Esophagus muscularis mucosa (tissue), 4 donors: Measurements from ENCODE around the gene OGFOD2. TPM values are rescaled to one million over a fixed set of nuclear protein-coding genes. Genes with fewer than 3 reads are reported as not detected.

ENCODE experiments used
- DNase-seq: peaks from one replicate; pipeline ENCODE4 v3.0.0-alpha.2; 2017; ENCODE audit errors: extremely low spot score
- H3K27ac ChIP-seq, 4 donors: fragments of 200-600 bp; sonication (generic); replicated peaks in 1 of 4; 1 replicate in 3 of 4; 2 replicates in 1 of 4; pipeline ENCODE4 v1.5.1; 2016 to 2019; ENCODE audit warnings: mild to moderate bottlenecking in 1 of 4
- H3K27me3 ChIP-seq, 4 donors: fragments of 200-600 bp; sonication (generic); one replicate each; pipeline versions ENCODE4 v1.5.1 to v1.6.0; 2016 to 2019
- H3K36me3 ChIP-seq, 4 donors: fragments of 200-600 bp; sonication (generic); one replicate each; pipeline ENCODE4 v1.5.1; 2016 to 2019
- H3K4me1 ChIP-seq, 4 donors: fragments of 200-600 bp; sonication (generic); one replicate each; pipeline ENCODE4 v1.5.1; 2016 to 2019
- H3K4me3 ChIP-seq, 4 donors: fragments of 200-600 bp; sonication (generic); 1 replicate in 2 of 4; 2 replicates in 2 of 4; pipeline ENCODE4 v1.5.1; 2016 to 2019; ENCODE audit warnings: mild to moderate bottlenecking in 4 of 4, moderate library complexity in 1 of 4
- H3K9me3 ChIP-seq, 4 donors: fragments of 200-600 bp; sonication (generic); 1 replicate in 3 of 4; 2 replicates in 1 of 4; pipeline ENCODE4 v1.5.1; 2016 to 2019
- CTCF ChIP-seq, 3 experiments: fragments of 200-600 bp in 2 of 3; fragments of 450-650 bp in 1 of 3; sonication (generic) in 2 of 3; IDR thresholded peaks; one replicate each; pipeline ENCODE4 v1.5.1; 2017 to 2019; ENCODE audit warnings: antibody characterized with exemption in 3 of 3, mild to moderate bottlenecking in 2 of 3, moderate library complexity in 1 of 3
- EP300 ChIP-seq: sonication (generic); formaldehyde crosslinking; IDR thresholded peaks from one replicate; pipeline ENCODE4 v1.6.1; 2017; ENCODE audit warnings: antibody characterized with exemption
- POLR2A ChIP-seq: fragments of 450-650 bp; IDR thresholded peaks from one replicate; pipeline ENCODE4 v1.6.1; 2017; ENCODE audit warnings: antibody characterized with exemption, moderate library complexity, mild to moderate bottlenecking, low read depth
- POLR2AphosphoS5 ChIP-seq, 2 donors: sonication (generic); formaldehyde crosslinking; IDR thresholded peaks; one replicate each; pipeline ENCODE4 v1.6.1; 2017; ENCODE audit warnings: antibody characterized with exemption in 2 of 2
- WGBS: methylation state at CpG from one replicate; pipeline ENCODE4 v1.1.5; 2018; 5-methylcytosine and 5-hydroxymethylcytosine counted together
- intact Hi-C: fragments of 100-400 bp; cut with DNase I; formaldehyde crosslinking; loops from one replicate; pipeline ENCODE4 v1.15.1; 2023
- total RNA-seq, 4 donors: library from RNA; depleted of rRNA; stranded (reverse); fragments of >200 nt; gene quantifications; one replicate each; pipeline versions ENCODE4 v1.1.0 to v1.2.1, GENCODE V29; 2016

OGFOD2 gene
- total RNA-seq, 4 donors from 2014 or later = 5.6 to 15.3 (median 8.6) TPM

DNA sequence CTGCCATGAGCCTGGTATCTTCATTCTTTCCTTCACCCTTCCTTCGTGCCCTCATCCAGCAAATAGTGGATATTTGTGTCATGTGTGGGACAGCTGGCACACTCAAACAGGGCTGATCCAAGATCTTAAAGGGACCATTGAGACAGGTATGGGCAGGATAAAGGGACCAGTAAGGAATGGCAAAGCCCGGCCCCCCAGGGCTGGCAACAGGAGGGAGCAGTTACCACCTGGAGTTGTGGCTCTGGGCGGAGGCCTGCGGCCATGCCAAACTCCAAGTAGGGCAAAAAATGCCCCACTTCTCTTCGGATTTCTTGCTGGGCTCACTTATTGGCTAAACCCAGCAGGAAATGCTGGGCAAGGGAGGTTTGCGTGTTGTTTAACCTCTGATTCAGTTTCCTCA is 2.1 kb downstream of the OGFOD2 start:
- TF ChIP-seq POLR2A = no peak
- TF ChIP-seq CTCF (IDR thresholded peaks at IDR 0.05) = no peak
- no peak for TF ChIP-seq EP300
- no peak for TF ChIP-seq POLR2AphosphoS5 (IDR thresholded peaks at IDR 0.05)
- H3K9me3 ChIP-seq = no peaks in the 10 kb centered on the region
- 86% methylated on average over 6 of the region's 6 CpGs for WGBS
- no peak overlapping the region for H3K4me3 ChIP-seq
- intact Hi-C loops = loop anchor here (10.0 kb wide), 1 partner anchor 178 kb away; the partner anchor contains the start of gene PITPNM2
- no peak overlapping the region for H3K27ac ChIP-seq
- H3K4me1 ChIP-seq = peaks cover 45 to 71% (median 61%) of the 10 kb centered on the region in 4 donors
- no peak for DNase-seq
- H3K36me3 ChIP-seq = peaks cover 0 to 29% (median 14%) of the 10 kb centered on the region in 4 donors
- no peaks in the 10 kb centered on the region for H3K27me3 ChIP-seq

GRCh38 chr12:122977655-122978392 is 2.8 kb downstream of the OGFOD2 start:
- Histone ChIP-seq H3K27ac (no peak overlapping the region), H3K36me3 (peaks cover 0 to 35% (median 19%) of the 10 kb centered on the region in 4 donors), H3K9me3 (no peaks in the 10 kb centered on the region), H3K27me3 (no peaks in the 10 kb centered on the region), H3K4me3 (no peak overlapping the region), H3K4me1 (peaks cover 52 to 77% (median 68%) of the 10 kb centered on the region in 4 donors)
- intact Hi-C loops = loop anchor here (10.0 kb wide), 1 partner anchor 177 kb away; the partner anchor contains the start of gene PITPNM2
- no peak for DNase-seq
- 93% methylated on average over 8 of the region's 9 CpGs for WGBS
- no peak for TF ChIP-seq POLR2AphosphoS5 (IDR thresholded peaks at IDR 0.05)
- no peak for TF ChIP-seq POLR2A
- TF ChIP-seq CTCF (IDR thresholded peaks at IDR 0.05) = no peak
- TF ChIP-seq EP300 = no peak

DNA sequence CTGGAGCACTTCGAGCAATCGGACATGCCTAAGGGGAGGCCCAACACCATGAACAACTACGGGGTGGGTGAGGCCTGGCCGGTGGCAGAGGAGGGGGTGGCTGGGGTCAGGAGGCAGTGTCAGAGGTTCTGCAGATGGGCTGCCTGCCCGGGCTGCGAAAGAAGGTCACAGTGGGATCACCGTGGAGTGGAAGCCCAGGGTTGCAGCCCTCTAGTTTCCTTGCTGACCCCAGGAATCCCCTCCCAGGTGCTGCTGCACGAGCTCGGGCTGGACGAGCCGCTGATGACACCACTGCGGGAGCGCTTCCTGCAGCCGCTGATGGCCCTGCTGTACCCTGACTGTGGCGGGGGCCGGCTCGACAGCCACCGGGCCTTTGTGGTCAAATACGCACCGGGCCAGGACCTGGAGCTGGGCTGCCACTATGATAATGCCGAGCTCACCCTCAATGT is 3.5 kb downstream of the OGFOD2 start:
- Histone ChIP-seq H3K4me1 (peaks cover 59 to 84% (median 75%) of the 10 kb centered on the region in 4 donors), H3K9me3 (no peaks in the 10 kb centered on the region), H3K36me3 (peaks cover 0 to 41% (median 20%) of the 10 kb centered on the region in 4 donors), H3K27ac (no peak overlapping the region), H3K27me3 (no peaks in the 10 kb centered on the region), H3K4me3 (no peak overlapping the region)
- intact Hi-C loops = loop anchor here (10.0 kb wide), 1 partner anchor 176 kb away; the partner anchor contains the start of gene PITPNM2
- no CpG with 5 or more reads among the region's 21 CpGs for WGBS
- no peak for TF ChIP-seq POLR2AphosphoS5 (IDR thresholded peaks at IDR 0.05)
- no peak for TF ChIP-seq EP300
- TF ChIP-seq CTCF (IDR thresholded peaks at IDR 0.05) = no peak
- no peak for TF ChIP-seq POLR2A
- no peak for DNase-seq

- Histone ChIP-seq H3K4me1 (peaks cover 66 to 84% (median 75%) of the 10 kb centered on the region in 4 donors), H3K27ac (peak overlapping the region in 2 of 4 donors; percentile 89), H3K36me3 (peaks cover 0 to 41% (median 20%) of the 10 kb centered on the region in 4 donors), H3K27me3 (no peaks in the 10 kb centered on the region), H3K9me3 (no peaks in the 10 kb centered on the region), H3K4me3 (peak overlapping the region; percentile 81 to 98 (median 92))
- TF ChIP-seq POLR2AphosphoS5 (IDR thresholded peaks at IDR 0.05) = no peak
- TF ChIP-seq POLR2A = no peak
- no peak for TF ChIP-seq CTCF (IDR thresholded peaks at IDR 0.05)
- no peak for TF ChIP-seq EP300
- intact Hi-C loops = loop anchor here (10.0 kb wide), 1 partner anchor 176 kb away; the partner anchor contains the start of gene PITPNM2
- WGBS = 13% methylated on average over 3 of the region's 28 CpGs
- DNase-seq = no peak
Observed at GRCh38 chr12:122979001-122979907, 4.2 kb downstream of the OGFOD2 start.
